ENCODE measurements around the gene IRGC. TPM values are rescaled to one million over a fixed set of nuclear protein-coding genes. Genes with fewer than 3 reads are reported as not detected.

IRGC gene
- total RNA-seq, 4 donors from 2014 or later: not detected

- no peaks in the 10 kb centered on the region for H3K9me3 ChIP-seq
- TF ChIP-seq POLR2A (IDR thresholded peaks at IDR 0.05) (no peak), EP300 (IDR thresholded peaks at IDR 0.05) (no peak), CTCF (IDR thresholded peaks at IDR 0.05) (no peak)
- no peaks in the 10 kb centered on the region for H3K27me3 ChIP-seq
- no peak overlapping the region for H3K27ac ChIP-seq
- H3K4me1 ChIP-seq: no peaks in the 10 kb centered on the region
- no peak overlapping the region for H3K4me3 ChIP-seq
- no peak for DNase-seq (ENCODE audit: low spot score in 2 of 2)
- no peaks in the 10 kb centered on the region for H3K36me3 ChIP-seq
- WGBS, 2 donors: 91% methylated on average over 57 to 60 of the region's 60 CpGs
Measured at GRCh38 chr19:43718627-43719377, 2.9 kb downstream of the IRGC start.

- Histone ChIP-seq H3K27ac (no peak overlapping the region), H3K9me3 (no peaks in the 10 kb centered on the region), H3K27me3 (no peaks in the 10 kb centered on the region), H3K4me3 (no peak overlapping the region), H3K36me3 (no peaks in the 10 kb centered on the region), H3K4me1 (no peaks in the 10 kb centered on the region)
- 91 to 92% methylated on average over 27 to 34 of the region's 37 CpGs for WGBS, 2 donors
- DNase-seq (ENCODE audit: low spot score in 2 of 2): no peak
- TF ChIP-seq CTCF (IDR thresholded peaks at IDR 0.05) (no peak), POLR2A (IDR thresholded peaks at IDR 0.05) (no peak), EP300 (IDR thresholded peaks at IDR 0.05) (no peak)
Measured at GRCh38 chr19:43719378-43719868, 3.5 kb downstream of the IRGC start.

- no peaks in the 10 kb centered on the region for H3K36me3 ChIP-seq
- no peak for TF ChIP-seq CTCF (IDR thresholded peaks at IDR 0.05)
- no peak overlapping the region for H3K4me3 ChIP-seq
- no peaks in the 10 kb centered on the region for H3K9me3 ChIP-seq
- H3K27ac ChIP-seq: no peak overlapping the region
- H3K27me3 ChIP-seq: no peaks in the 10 kb centered on the region
- WGBS, 2 donors: 56 to 57% methylated on average over 5 of the region's 5 CpGs
- no peaks in the 10 kb centered on the region for H3K4me1 ChIP-seq
- no peak for DNase-seq (ENCODE audit: low spot score in 2 of 2)
Measured at GRCh38 chr19:43719918-43720317, 4.0 kb downstream of the IRGC start.

GRCh38 chr19:43720936-43721335, 5.1 kb downstream of the IRGC start:
- TF ChIP-seq EP300 (IDR thresholded peaks at IDR 0.05) (no peak), CTCF (IDR thresholded peaks at IDR 0.05) (no peak), POLR2A (IDR thresholded peaks at IDR 0.05) (no peak)
- H3K4me3 ChIP-seq: no peak overlapping the region
- no peak for DNase-seq (ENCODE audit: low spot score in 2 of 2)
- 84 to 87% methylated on average over 10 of the region's 10 CpGs for WGBS, 2 donors
- no peak overlapping the region for H3K27ac ChIP-seq
- no peaks in the 10 kb centered on the region for H3K9me3 ChIP-seq
- no peaks in the 10 kb centered on the region for H3K4me1 ChIP-seq
- H3K27me3 ChIP-seq: no peaks in the 10 kb centered on the region
- H3K36me3 ChIP-seq: no peaks in the 10 kb centered on the region

- Histone ChIP-seq H3K4me1 (no peaks in the 10 kb centered on the region), H3K27me3 (no peaks in the 10 kb centered on the region), H3K4me3 (no peak overlapping the region), H3K9me3 (no peaks in the 10 kb centered on the region), H3K27ac (no peak overlapping the region), H3K36me3 (no peaks in the 10 kb centered on the region)
- 83 to 84% methylated on average over 5 of the region's 5 CpGs for WGBS, 2 donors
- TF ChIP-seq EP300 (IDR thresholded peaks at IDR 0.05) (no peak), CTCF (IDR thresholded peaks at IDR 0.05) (no peak), POLR2A (IDR thresholded peaks at IDR 0.05) (no peak)
- DNase-seq (ENCODE audit: low spot score in 2 of 2): no peak
Measured at GRCh38 chr19:43721469-43722048, 5.7 kb downstream of the IRGC start.
